Measurements from ENCODE around the gene PRICKLE3.
"Not testable (repeated sequence)": the region's sequence is repeated elsewhere in the genome, so short reads cannot be mapped to it uniquely, and the experiment has no call there.

PRICKLE3 gene

GRCh38 chrX:49133759-49134158 is 52.4 kb downstream of the PRICKLE3 start:
- DNase-seq (ENCODE audit: low spot score in 2 of 2) (no peak), ATAC-seq (no peak)
- no peak overlapping the region for H3K4me3 Mint-ChIP-seq
- no peaks in the 10 kb centered on the region for H3K9me3 Mint-ChIP-seq
- H3K4me1 Mint-ChIP-seq, result no peaks in the 10 kb centered on the region
- H3K36me3 Mint-ChIP-seq, result no peaks in the 10 kb centered on the region
- no peak overlapping the region for H3K27ac Mint-ChIP-seq

- H3K9me3 Mint-ChIP-seq; H3K27ac Mint-ChIP-seq; DNase-seq (ENCODE audit: low spot score in 2 of 2); H3K36me3 Mint-ChIP-seq; ATAC-seq; H3K4me3 Mint-ChIP-seq; H3K4me1 Mint-ChIP-seq: not testable (repeated sequence)
Measured at GRCh38 chrX:49132275-49132674, 53.9 kb downstream of the PRICKLE3 start.

- Mint-ChIP-seq H3K9me3 (no peaks in the 10 kb centered on the region), H3K36me3 (no peaks in the 10 kb centered on the region), H3K27ac (no peak overlapping the region), H3K4me3 (no peak overlapping the region), H3K4me1 (no peaks in the 10 kb centered on the region)
- ATAC-seq (no peak), DNase-seq (ENCODE audit: low spot score in 2 of 2) (no peak)
Measured at GRCh38 chrX:49129427-49129826, 56.7 kb downstream of the PRICKLE3 start.

GRCh38 chrX:49127742-49128258 is 58.4 kb downstream of the PRICKLE3 start:
- DNase-seq (ENCODE audit: low spot score in 2 of 2); ATAC-seq; H3K36me3 Mint-ChIP-seq; H3K9me3 Mint-ChIP-seq; H3K4me1 Mint-ChIP-seq; H3K27ac Mint-ChIP-seq; H3K4me3 Mint-ChIP-seq: not testable (repeated sequence)

Measured in stimulated activated effector memory CD8-positive, alpha-beta T cell treated with anti-CD3 and anti-CD28 coated beads, Interleukin-12 subunit alpha, Interleukin-12 subunit beta, amount 100 ng/mL, for 72 hours (primary cell).